K562 (cell line): ENCODE measurements around the gene RALGAPA2.

Source experiments
- ARID3A ChIP-seq: IDR thresholded peaks from 2 replicates; pipeline ENCODE4 v1.6.1; 2012; ENCODE audit warnings: low read depth, low read length, improper control_type of control experiment, borderline replicate concordance
- ATF3 ChIP-seq, 2 experiments: fragments of 450-650 bp in 1 of 2; sonication (generic) in 1 of 2; formaldehyde crosslinking in 1 of 2; IDR thresholded peaks in 1 of 2; conservative IDR thresholded peaks in 1 of 2; 2 replicates each; pipeline versions ENCODE4 v1.6.1 to v1.8.1; 2016 to 2023; ENCODE audit warnings: mild to moderate bottlenecking in 2 of 2, moderate library complexity in 2 of 2, inconsistent platforms in 1 of 2, missing genetic modification reagents in 1 of 2
- BCL6 ChIP-seq: fragments of 250-450 bp; sonication (Bioruptor Pico); IDR thresholded peaks from 2 replicates; pipeline ENCODE4 v1.4.0; 2020
- CSDE1 ChIP-seq, 2 experiments: fragments of 450-650 bp; IDR thresholded peaks; 2 replicates each; pipeline ENCODE4 v1.6.1; 2016; ENCODE audit warnings: mild to moderate bottlenecking in 1 of 2
- CTCF ChIP-seq, 3 experiments: IDR thresholded peaks in 2 of 3; conservative IDR thresholded peaks in 1 of 3; 2 replicates each; pipeline ENCODE4 v1.5.1; 2011 to 2012; ENCODE audit warnings: low read length in 3 of 3, mild to moderate bottlenecking in 3 of 3, control low read depth in 2 of 3, improper control_type of control experiment in 1 of 3, inconsistent platforms in 1 of 3, low read depth in 1 of 3, mixed read lengths in 1 of 3, moderate library complexity in 1 of 3; ENCODE audit not compliant: insufficient read depth in 2 of 3
- E2F4 ChIP-seq: sonication (generic); formaldehyde crosslinking; IDR thresholded peaks from 2 replicates; pipeline ENCODE4 v1.8.0; 2022; ENCODE audit warnings: mild to moderate bottlenecking, low read depth, missing genetic modification reagents
- EZH2 ChIP-seq: IDR thresholded peaks from 2 replicates; pipeline ENCODE4 v1.6.1; 2012; ENCODE audit warnings: low read depth, mild to moderate bottlenecking, inconsistent platforms, low read length, borderline replicate concordance
- ILF3 ChIP-seq: fragments of 450-650 bp; IDR thresholded peaks from 2 replicates; pipeline ENCODE4 v1.6.1; 2018; ENCODE audit warnings: antibody characterized with exemption, mild to moderate bottlenecking, moderate library complexity, borderline replicate concordance
- KAT7 ChIP-seq: sonication (generic); formaldehyde crosslinking; IDR thresholded peaks from 2 replicates; pipeline ENCODE4 v1.8.0; 2022; ENCODE audit warnings: missing genetic modification reagents, mild to moderate bottlenecking, borderline replicate concordance
- MAFG ChIP-seq: fragments of 450-650 bp; conservative IDR thresholded peaks from 2 replicates; pipeline ENCODE4 v1.6.1; 2016; ENCODE audit warnings: missing genetic modification characterization, missing compliant biosample characterization
- POLR2G ChIP-seq: fragments of 200-400 bp; formaldehyde crosslinking; IDR thresholded peaks from 2 replicates; pipeline ENCODE4 v1.6.1; 2017; ENCODE audit warnings: low read depth, mild to moderate bottlenecking, antibody characterized with exemption, low read length, moderate library complexity
- POU5F1 ChIP-seq: fragments of 150-350 bp; IDR thresholded peaks from 2 replicates; pipeline ENCODE4 v1.6.1; 2014; ENCODE audit warnings: borderline replicate concordance, low read length, low read depth, mild to moderate bottlenecking; ENCODE audit not compliant: partially characterized antibody
- RAD21 ChIP-seq, 2 experiments: fragments of 250-450 bp in 1 of 2; fragments of 450-650 bp in 1 of 2; sonication (Bioruptor Pico) in 1 of 2; formaldehyde crosslinking in 1 of 2; IDR thresholded peaks in 1 of 2; conservative IDR thresholded peaks in 1 of 2; 2 replicates each; pipeline versions ENCODE4 v1.4.0 to v1.8.0; 2020 to 2022; ENCODE audit warnings: mild to moderate bottlenecking in 2 of 2, moderate library complexity in 1 of 2

- TF ChIP-seq E2F4 (CRISPR knock-in tag): no peak
- no peak for TF ChIP-seq CSDE1 (IDR thresholded peaks at IDR 0.05)
- no peak for TF ChIP-seq ILF3
- no peak for TF ChIP-seq ARID3A
- no peak for TF ChIP-seq EZH2
- TF ChIP-seq BCL6 (CRISPR knock-in tag): no peak
- TF ChIP-seq ATF3 (IDR thresholded peaks at IDR 0.05): no peak
- no peak for TF ChIP-seq ATF3 (CRISPR knock-in tag; conservative IDR thresholded peaks at IDR 0.05)
- TF ChIP-seq CTCF (IDR thresholded peaks at IDR 0.05 in 2 of 3, conservative IDR thresholded peaks at IDR 0.05 in 1 of 3; ENCODE audit: insufficient read depth in 2 of 3, low read depth in 1 of 3, low read length in 3 of 3): no peak
- TF ChIP-seq KAT7 (CRISPR knock-in tag): no peak
- no peak for TF ChIP-seq POU5F1
- TF ChIP-seq POLR2G: no peak
- TF ChIP-seq MAFG (tag): no peak
- no peak for TF ChIP-seq RAD21 (CRISPR knock-in tag; conservative IDR thresholded peaks at IDR 0.05 in 1 of 2, IDR thresholded peaks at IDR 0.05 in 1 of 2)
Measured at GRCh38 chr20:20606881-20607280, 105.6 kb downstream of the RALGAPA2 start.
